ENCODE results near the gene NRXN2. TPM values are rescaled to one million over a fixed set of nuclear protein-coding genes. Genes with fewer than 3 reads are reported as not detected.

Gene NRXN2
- total and polyA plus RNA-seq, 10 of the 15 experiments (the other 5 are each of a cell fraction or from before 2014, with no cell fraction given): 0.03 to 1.4 (median 0.23) TPM

DNA sequence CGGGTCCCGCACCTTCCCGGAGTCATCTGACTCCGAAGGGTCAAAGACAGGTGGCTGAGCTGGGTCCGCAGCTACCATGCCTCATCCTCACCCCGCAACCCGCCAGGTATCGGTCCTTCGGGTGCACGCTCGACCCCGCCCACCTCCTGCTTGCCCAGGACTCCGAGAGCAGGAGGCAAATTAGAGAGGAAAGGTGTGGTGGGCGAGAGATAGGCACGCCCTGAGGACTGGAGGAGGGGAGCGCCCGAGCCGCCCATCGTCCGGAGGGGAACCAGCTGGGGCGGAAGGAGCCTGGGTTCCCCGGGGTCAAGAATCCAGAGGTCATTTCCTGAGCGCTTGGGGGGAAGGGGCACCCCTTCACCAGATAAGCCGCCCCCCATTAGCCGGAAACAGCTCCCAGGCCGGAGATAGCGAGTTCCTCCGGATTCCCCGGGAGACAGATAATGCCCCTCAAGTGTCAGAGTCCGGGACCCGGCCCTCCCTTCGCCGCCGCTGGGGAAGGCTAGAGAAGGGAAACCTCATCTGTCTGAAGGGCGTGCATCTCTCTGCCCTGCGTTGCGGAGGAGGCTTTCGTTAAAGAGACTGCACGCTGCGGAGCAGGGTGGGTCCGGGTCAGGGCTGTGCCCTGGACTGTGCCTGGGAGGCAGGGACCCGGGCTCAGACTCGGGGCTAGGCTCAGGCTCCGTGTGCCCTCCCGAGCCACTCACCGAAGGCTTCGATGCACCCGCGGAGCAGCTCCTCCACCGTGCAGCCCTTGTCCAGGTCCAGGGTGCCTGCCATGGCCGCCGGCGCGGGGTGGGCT lies 19.3 kb upstream of the NRXN2 start (continued):
- TF ChIP-seq, protein P1, sequence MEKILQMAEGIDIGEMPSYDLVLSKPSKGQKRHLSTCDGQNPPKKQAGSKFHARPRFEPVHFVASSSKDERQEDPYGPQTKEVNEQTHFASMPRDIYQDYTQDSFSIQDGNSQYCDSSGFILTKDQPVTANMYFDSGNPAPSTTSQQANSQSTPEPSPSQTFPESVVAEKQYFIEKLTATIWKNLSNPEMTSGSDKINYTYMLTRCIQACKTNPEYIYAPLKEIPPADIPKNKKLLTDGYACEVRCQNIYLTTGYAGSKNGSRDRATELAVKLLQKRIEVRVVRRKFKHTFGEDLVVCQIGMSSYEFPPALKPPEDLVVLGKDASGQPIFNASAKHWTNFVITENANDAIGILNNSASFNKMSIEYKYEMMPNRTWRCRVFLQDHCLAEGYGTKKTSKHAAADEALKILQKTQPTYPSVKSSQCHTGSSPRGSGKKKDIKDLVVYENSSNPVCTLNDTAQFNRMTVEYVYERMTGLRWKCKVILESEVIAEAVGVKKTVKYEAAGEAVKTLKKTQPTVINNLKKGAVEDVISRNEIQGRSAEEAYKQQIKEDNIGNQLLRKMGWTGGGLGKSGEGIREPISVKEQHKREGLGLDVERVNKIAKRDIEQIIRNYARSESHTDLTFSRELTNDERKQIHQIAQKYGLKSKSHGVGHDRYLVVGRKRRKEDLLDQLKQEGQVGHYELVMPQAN (conservative IDR thresholded peaks at IDR 0.05): no peak
- 0 out of 2 replicates have a peak, but pooled peaks have one; percentile 38 for TF ChIP-seq NR2F1 (conservative IDR thresholded peaks at IDR 0.05)
- 0 out of 2 replicates have a peak, but pooled peaks have one; percentile 11 for TF ChIP-seq ZBTB40 (IDR thresholded peaks at IDR 0.05; ENCODE audit: borderline replicate concordance)
- TF ChIP-seq RAD21 (IDR thresholded peaks at IDR 0.05; ENCODE audit: insufficient read depth, low read depth, low read length): no peak
- TF ChIP-seq STAT3 (IDR thresholded peaks at IDR 0.05; ENCODE audit: low read depth, low read length): no peak
- TF ChIP-seq USF1 (IDR thresholded peaks at IDR 0.05; ENCODE audit: borderline replicate concordance, extremely low read length, insufficient read depth, low read depth, low read length): no peak
- TF ChIP-seq KAT2A (conservative IDR thresholded peaks at IDR 0.05; ENCODE audit: control insufficient read depth, low read depth, low read length): no peak
- no peak for TF ChIP-seq REST (IDR thresholded peaks at IDR 0.05; ENCODE audit: low read depth, low read length)
- 0 out of 2 replicates have a peak, but pooled peaks have one; percentile 81 for TF ChIP-seq LARP7 (IDR thresholded peaks at IDR 0.05)
- TF ChIP-seq POU2F2 (IDR thresholded peaks at IDR 0.05; ENCODE audit: borderline replicate concordance, low read depth, low read length): no peak
- no peak for TF ChIP-seq NBN (IDR thresholded peaks at IDR 0.05)
